Retinal pigment epithelial cell (primary cell): ENCODE measurements around the gene MRC2.

Experiments
- DNase-seq: peaks from one replicate; pipeline ENCODE4 v3.0.0-alpha.2; 2010; ENCODE audit warnings: low read depth
- H3K4me3 ChIP-seq: 2 replicates; pipeline ENCODE4 v1.5.1; 2011; ENCODE audit warnings: mild to moderate bottlenecking, low read length, control low read depth, moderate library complexity
- TF ChIP-seq, protein P1 (sequence below): conservative IDR thresholded peaks from 2 replicates; pipeline ENCODE4 v1.5.1; 2011; ENCODE audit warnings: low read depth, low read length, control low read depth, inconsistent platforms

MRC2 gene

DNA sequence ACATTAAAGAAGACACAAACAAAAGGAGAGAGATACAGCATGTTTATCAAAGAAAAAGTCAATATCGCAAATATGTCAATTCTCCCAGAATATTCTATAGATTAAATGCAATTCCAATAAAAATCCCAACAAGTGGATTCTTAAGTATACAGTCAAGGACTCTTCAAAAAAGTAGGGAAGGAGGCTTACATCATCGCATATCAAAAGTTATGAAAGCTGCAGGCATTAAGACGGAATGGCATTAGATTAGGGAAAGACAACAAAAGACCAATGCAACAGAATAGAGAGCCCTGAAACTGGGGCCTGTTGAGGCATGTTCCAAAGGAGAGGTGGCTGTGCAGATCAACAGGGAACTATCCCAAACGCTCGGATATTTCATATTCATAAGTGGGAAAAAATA, 104.7 kb downstream of the MRC2 start:
- H3K4me3 ChIP-seq = no peak overlapping the region
- TF ChIP-seq, protein P1, sequence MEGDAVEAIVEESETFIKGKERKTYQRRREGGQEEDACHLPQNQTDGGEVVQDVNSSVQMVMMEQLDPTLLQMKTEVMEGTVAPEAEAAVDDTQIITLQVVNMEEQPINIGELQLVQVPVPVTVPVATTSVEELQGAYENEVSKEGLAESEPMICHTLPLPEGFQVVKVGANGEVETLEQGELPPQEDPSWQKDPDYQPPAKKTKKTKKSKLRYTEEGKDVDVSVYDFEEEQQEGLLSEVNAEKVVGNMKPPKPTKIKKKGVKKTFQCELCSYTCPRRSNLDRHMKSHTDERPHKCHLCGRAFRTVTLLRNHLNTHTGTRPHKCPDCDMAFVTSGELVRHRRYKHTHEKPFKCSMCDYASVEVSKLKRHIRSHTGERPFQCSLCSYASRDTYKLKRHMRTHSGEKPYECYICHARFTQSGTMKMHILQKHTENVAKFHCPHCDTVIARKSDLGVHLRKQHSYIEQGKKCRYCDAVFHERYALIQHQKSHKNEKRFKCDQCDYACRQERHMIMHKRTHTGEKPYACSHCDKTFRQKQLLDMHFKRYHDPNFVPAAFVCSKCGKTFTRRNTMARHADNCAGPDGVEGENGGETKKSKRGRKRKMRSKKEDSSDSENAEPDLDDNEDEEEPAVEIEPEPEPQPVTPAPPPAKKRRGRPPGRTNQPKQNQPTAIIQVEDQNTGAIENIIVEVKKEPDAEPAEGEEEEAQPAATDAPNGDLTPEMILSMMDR = no peak
- DNase-seq = no peak

DNA sequence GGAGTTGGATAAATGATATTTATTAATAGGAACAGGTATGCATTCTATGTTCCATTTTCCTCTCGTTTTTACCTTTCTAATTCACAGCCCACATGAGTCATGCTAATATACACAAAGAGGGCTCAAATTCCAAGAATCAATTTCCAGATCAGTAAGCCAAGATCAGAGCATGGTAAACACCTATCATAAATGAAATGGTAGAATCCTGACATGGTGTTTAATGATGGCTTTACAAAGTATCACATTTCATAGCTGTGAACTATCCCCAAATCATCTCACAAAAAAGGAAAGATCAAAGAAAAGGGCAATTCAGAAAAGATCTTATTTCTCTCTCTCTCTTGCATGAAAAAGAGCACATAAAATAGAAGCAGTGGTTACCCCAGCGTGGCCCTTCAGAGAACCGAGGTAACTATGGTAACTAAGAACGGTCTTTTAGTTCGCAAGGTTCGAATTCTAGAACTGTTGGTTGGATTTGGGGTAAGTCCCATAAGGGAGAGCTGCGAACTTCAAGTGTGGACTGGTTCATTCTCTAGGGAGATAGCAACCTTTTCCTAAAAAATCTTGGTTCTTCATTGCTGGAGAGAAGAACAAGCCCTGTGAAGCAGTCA, 107.7 kb downstream of the MRC2 start:
- no peak overlapping the region for H3K4me3 ChIP-seq
- TF ChIP-seq, protein P1 = no peak
- DNase-seq = no peak

DNA sequence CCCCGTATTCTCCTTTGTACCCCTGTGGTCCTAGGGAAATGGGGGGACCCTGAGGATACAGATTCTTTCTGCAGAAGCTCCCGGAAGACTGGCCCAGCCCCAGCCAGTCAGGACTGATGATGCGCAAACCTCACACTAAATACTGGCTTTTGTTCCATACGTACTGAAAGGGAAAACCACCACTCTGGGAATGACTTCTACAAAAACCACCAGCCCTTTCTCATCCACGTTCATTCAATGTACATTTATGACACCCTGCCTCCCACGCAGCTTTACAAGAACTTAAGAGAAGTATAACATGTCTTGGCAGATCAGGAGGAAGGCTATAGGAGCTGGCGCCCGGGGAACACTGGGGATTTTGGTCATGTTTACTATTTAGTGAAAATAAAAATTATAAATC, 110.0 kb downstream of the MRC2 start:
- TF ChIP-seq, protein P1 = no peak
- no peak for DNase-seq
- H3K4me3 ChIP-seq = no peak overlapping the region

DNA sequence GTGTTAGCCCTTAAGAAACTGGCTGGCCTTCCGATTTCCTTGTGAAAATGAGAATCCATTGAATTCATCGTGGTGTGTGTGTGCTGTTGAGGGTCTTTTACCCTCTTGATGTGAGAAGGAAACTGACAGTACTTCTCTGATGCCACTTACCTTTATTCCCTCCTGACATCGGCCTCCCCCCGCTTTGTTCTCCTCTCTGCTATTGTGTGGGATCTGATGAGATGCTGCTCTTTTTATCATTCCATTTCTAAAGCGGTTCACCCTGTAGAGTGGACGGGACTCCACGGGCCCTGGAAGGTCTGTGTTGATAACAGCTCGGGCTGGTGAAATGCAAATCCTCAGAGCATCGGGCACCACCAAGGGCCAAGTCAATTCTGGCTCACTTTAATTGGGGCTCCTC, 110.8 kb downstream of the MRC2 start:
- DNase-seq = no peak
- TF ChIP-seq, protein P1 = no peak

DNA sequence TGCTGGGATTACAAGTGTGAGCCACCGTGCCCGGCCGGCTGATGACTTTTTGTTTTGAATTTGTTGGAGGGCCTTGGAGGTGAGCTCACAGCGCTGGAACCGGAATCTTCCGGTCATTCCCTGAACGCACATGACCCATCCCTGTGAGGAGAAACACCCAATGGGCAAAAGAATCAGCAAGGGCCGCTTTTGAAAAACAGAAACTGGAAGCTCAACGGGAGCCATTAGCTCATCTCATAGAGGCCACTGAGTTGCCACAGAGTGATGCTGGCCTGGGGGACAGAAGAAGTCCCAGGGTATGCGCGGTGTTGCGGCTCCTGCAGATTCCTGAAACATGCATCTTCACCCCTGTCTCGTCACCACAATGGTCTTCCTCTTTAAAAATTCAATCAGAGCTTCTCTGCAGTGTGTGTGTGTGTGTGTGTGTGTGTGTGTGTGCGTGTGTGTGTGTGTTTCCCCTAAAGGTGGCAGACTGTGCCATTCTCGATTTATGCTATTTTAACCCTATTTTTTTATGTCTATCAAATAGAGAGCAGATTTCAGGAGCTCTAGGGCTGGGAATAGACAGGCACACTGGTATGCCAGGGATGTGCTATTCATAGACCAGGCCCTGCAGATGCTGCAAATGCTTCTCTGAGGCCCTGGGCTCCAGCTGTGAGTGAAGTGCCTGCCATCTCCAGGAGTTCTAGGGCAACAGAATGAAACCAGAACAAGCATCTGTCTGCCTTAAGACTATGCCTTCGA, 112.3 kb downstream of the MRC2 start:
- DNase-seq = no peak
- TF ChIP-seq, protein P1 = no peak

More for the DNA sequence above, 110.8 kb downstream of the MRC2 start:
- no peak overlapping the region for H3K4me3 ChIP-seq

DNA sequence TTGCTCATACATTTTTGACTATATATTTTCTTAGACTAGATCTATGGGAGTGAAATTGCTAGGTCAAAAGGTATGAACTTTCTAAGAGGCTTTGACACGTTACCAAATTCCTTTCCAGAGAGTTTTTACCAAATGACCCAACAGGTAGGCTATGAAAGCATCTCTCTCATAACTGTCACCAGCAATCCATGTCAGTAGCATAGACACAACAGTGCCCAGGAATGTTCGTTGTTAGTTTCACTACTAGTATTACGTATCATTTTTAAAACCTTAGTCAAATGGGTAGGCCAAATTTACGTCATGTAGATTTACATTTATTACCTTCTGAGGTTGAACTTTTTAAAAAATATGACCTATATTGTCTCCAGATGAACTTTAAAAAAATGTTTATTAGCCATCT, 113.8 kb downstream of the MRC2 start:
- no peak overlapping the region for H3K4me3 ChIP-seq
- TF ChIP-seq, protein P1 = no peak
- no peak for DNase-seq

More for the DNA sequence above, 112.3 kb downstream of the MRC2 start:
- no peak overlapping the region for H3K4me3 ChIP-seq
